K562 (cell line): ENCODE measurements around the gene PSMB2. TPM values are rescaled to one million over a fixed set of nuclear protein-coding genes. Genes with fewer than 3 reads are reported as not detected.

Source experiments
- ARHGAP35 ChIP-seq: fragments of 450-650 bp; IDR thresholded peaks from 2 replicates; pipeline ENCODE4 v1.6.1; 2018; ENCODE audit not compliant: partially characterized antibody
- GTF2A2 ChIP-seq: IDR thresholded peaks from 2 replicates; pipeline ENCODE4 v1.6.1; 2016; ENCODE audit warnings: mild to moderate bottlenecking, missing genetic modification characterization, missing compliant biosample characterization
- HDAC3 ChIP-seq: fragments of 450-650 bp; IDR thresholded peaks from 2 replicates; pipeline ENCODE4 v1.6.1; 2018; ENCODE audit warnings: borderline replicate concordance, mild to moderate bottlenecking, moderate library complexity; ENCODE audit not compliant: partially characterized antibody
- JUNB ChIP-seq: fragments of 450-650 bp; formaldehyde crosslinking; conservative IDR thresholded peaks from 2 replicates; pipeline ENCODE4 v1.4.0; 2020; ENCODE audit warnings: mild to moderate bottlenecking
- NCOA4 ChIP-seq: fragments of 450-650 bp; IDR thresholded peaks from 2 replicates; pipeline ENCODE4 v1.6.1; 2018; ENCODE audit warnings: mild to moderate bottlenecking; ENCODE audit not compliant: partially characterized antibody
- NFIX ChIP-seq: fragments of 250-450 bp; sonication (Bioruptor Pico); IDR thresholded peaks from 2 replicates; pipeline ENCODE4 v1.4.0; 2020; ENCODE audit warnings: low read depth, mild to moderate bottlenecking, moderate library complexity
- PRPF4 ChIP-seq: fragments of 200-400 bp; formaldehyde crosslinking; IDR thresholded peaks from one replicate; pipeline ENCODE4 v1.6.1; 2017; ENCODE audit warnings: low read length, low read depth, mild to moderate bottlenecking; ENCODE audit not compliant: insufficient read depth, poor library complexity, severe bottlenecking
- TBL1XR1 ChIP-seq, 2 experiments: IDR thresholded peaks; 2 replicates each; pipeline ENCODE4 v1.6.1; 2012; ENCODE audit warnings: improper control_type of control experiment in 2 of 2, low read length in 2 of 2, mild to moderate bottlenecking in 1 of 2
- ZNF507 ChIP-seq: conservative IDR thresholded peaks from 2 replicates; pipeline ENCODE4 v1.6.1; 2017; ENCODE audit warnings: missing genetic modification characterization, missing compliant biosample characterization
- polyA plus RNA-seq, 8 experiments: library from polyadenylated mRNA; depleted of rRNA in 4 of 8; stranded (reverse) in 5 of 8; unstranded in 3 of 8; fragments of >200 nt; fragmentation: Nextera tagmentation in 2 of 8; fragmentation: Illumina TruSeq in 1 of 8; extraction: Ambion mirVana in 2 of 8; extraction: Trizol in 1 of 8; gene quantifications; 2 replicates each; pipeline versions ENCODE4 v1.2.1 to v1.2.3, GENCODE V29; 2011 to 2014; ENCODE audit warnings: inconsistent platforms in 1 of 8, missing spikeins in 1 of 8
- total RNA-seq, 7 experiments: library from RNA; depleted of rRNA in 6 of 7; stranded (reverse); fragments of >200 nt in 6 of 7; fragmentation: Illumina TruSeq in 2 of 7; extraction: Trizol in 2 of 7; gene quantifications; 2 replicates each; pipeline versions ENCODE4 v1.2.1 to v1.2.3, GENCODE V29; 2011 to 2021; ENCODE audit warnings: low replicate concordance in 1 of 7
- TF ChIP-seq, protein P1 (sequence below), 2 experiments: fragments of 450-650 bp; IDR thresholded peaks; 2 replicates each; pipeline ENCODE4 v1.6.1; 2018; ENCODE audit warnings: mild to moderate bottlenecking in 2 of 2, low read depth in 1 of 2; ENCODE audit not compliant: partially characterized antibody in 2 of 2
- TF ChIP-seq, protein P2 (sequence below): fragments of 450-650 bp; IDR thresholded peaks from 2 replicates; pipeline ENCODE4 v1.6.1; 2016; ENCODE audit warnings: mild to moderate bottlenecking, moderate library complexity

The PSMB2 gene
- total and polyA plus RNA-seq, 9 of the 15 experiments (the other 6 are each of a cell fraction or from before 2014, with no cell fraction given): 71.7 to 543 (median 165) TPM

DNA sequence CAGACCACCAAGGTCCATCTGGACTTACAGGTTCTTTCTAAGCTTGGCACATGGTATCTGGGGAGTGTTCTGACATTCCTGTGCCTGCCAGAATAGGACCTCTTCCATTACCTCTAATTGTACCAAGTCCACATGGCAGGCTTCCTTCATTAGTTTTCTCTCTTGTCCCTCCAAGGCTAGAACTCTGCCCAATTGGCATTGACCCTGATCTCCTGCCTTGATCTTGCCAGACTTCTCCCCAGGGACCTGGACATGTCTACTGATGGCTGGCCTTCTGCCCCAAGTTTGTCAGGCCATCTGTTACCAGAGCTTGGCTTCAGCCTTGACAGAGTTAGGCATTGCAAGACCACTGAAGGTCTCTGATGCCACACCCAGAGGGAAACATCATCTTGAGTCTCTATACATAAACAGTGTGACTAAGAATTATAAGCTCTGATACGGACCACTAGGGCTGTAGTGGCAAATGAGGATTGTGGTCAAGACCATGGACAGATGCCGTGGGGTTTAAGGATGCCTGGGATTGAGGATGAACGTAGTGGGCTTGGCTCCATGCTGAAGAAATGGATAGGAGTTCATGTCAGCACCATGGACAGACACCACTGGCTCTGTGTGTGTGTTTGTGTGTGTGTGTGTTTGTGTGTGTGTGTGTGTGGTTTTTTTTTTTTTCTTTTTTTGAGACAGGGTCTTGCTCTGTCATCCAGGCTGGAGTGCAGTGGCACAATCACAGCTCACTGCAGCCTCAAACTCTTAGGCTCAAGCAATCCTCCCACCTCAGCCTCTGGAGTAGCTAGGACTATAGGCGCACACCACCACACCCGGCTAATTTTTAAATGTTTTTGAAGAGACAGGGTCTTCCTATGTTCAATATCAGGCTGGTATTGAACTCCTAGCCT, 19.5 kb upstream of the PSMB2 start (continued):
- TF ChIP-seq ZNF507 (no peak), NFIX (CRISPR knock-in tag) (no peak), HDAC3 (no peak), JUNB (CRISPR knock-in tag) (no peak), TBL1XR1 (IDR thresholded peaks at IDR 0.05; ENCODE audit: low read length in 2 of 2) (no peak), GTF2A2 (tag) (no peak), PRPF4 (no peak), NCOA4 (no peak), ARHGAP35 (no peak)
- TF ChIP-seq, protein P1, sequence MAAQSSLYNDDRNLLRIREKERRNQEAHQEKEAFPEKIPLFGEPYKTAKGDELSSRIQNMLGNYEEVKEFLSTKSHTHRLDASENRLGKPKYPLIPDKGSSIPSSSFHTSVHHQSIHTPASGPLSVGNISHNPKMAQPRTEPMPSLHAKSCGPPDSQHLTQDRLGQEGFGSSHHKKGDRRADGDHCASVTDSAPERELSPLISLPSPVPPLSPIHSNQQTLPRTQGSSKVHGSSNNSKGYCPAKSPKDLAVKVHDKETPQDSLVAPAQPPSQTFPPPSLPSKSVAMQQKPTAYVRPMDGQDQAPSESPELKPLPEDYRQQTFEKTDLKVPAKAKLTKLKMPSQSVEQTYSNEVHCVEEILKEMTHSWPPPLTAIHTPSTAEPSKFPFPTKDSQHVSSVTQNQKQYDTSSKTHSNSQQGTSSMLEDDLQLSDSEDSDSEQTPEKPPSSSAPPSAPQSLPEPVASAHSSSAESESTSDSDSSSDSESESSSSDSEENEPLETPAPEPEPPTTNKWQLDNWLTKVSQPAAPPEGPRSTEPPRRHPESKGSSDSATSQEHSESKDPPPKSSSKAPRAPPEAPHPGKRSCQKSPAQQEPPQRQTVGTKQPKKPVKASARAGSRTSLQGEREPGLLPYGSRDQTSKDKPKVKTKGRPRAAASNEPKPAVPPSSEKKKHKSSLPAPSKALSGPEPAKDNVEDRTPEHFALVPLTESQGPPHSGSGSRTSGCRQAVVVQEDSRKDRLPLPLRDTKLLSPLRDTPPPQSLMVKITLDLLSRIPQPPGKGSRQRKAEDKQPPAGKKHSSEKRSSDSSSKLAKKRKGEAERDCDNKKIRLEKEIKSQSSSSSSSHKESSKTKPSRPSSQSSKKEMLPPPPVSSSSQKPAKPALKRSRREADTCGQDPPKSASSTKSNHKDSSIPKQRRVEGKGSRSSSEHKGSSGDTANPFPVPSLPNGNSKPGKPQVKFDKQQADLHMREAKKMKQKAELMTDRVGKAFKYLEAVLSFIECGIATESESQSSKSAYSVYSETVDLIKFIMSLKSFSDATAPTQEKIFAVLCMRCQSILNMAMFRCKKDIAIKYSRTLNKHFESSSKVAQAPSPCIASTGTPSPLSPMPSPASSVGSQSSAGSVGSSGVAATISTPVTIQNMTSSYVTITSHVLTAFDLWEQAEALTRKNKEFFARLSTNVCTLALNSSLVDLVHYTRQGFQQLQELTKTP (IDR thresholded peaks at IDR 0.05; ENCODE audit: low read depth in 1 of 2, partially characterized antibody in 2 of 2): peak in 1 of 2 experiments; percentile 96
- TF ChIP-seq, protein P2, sequence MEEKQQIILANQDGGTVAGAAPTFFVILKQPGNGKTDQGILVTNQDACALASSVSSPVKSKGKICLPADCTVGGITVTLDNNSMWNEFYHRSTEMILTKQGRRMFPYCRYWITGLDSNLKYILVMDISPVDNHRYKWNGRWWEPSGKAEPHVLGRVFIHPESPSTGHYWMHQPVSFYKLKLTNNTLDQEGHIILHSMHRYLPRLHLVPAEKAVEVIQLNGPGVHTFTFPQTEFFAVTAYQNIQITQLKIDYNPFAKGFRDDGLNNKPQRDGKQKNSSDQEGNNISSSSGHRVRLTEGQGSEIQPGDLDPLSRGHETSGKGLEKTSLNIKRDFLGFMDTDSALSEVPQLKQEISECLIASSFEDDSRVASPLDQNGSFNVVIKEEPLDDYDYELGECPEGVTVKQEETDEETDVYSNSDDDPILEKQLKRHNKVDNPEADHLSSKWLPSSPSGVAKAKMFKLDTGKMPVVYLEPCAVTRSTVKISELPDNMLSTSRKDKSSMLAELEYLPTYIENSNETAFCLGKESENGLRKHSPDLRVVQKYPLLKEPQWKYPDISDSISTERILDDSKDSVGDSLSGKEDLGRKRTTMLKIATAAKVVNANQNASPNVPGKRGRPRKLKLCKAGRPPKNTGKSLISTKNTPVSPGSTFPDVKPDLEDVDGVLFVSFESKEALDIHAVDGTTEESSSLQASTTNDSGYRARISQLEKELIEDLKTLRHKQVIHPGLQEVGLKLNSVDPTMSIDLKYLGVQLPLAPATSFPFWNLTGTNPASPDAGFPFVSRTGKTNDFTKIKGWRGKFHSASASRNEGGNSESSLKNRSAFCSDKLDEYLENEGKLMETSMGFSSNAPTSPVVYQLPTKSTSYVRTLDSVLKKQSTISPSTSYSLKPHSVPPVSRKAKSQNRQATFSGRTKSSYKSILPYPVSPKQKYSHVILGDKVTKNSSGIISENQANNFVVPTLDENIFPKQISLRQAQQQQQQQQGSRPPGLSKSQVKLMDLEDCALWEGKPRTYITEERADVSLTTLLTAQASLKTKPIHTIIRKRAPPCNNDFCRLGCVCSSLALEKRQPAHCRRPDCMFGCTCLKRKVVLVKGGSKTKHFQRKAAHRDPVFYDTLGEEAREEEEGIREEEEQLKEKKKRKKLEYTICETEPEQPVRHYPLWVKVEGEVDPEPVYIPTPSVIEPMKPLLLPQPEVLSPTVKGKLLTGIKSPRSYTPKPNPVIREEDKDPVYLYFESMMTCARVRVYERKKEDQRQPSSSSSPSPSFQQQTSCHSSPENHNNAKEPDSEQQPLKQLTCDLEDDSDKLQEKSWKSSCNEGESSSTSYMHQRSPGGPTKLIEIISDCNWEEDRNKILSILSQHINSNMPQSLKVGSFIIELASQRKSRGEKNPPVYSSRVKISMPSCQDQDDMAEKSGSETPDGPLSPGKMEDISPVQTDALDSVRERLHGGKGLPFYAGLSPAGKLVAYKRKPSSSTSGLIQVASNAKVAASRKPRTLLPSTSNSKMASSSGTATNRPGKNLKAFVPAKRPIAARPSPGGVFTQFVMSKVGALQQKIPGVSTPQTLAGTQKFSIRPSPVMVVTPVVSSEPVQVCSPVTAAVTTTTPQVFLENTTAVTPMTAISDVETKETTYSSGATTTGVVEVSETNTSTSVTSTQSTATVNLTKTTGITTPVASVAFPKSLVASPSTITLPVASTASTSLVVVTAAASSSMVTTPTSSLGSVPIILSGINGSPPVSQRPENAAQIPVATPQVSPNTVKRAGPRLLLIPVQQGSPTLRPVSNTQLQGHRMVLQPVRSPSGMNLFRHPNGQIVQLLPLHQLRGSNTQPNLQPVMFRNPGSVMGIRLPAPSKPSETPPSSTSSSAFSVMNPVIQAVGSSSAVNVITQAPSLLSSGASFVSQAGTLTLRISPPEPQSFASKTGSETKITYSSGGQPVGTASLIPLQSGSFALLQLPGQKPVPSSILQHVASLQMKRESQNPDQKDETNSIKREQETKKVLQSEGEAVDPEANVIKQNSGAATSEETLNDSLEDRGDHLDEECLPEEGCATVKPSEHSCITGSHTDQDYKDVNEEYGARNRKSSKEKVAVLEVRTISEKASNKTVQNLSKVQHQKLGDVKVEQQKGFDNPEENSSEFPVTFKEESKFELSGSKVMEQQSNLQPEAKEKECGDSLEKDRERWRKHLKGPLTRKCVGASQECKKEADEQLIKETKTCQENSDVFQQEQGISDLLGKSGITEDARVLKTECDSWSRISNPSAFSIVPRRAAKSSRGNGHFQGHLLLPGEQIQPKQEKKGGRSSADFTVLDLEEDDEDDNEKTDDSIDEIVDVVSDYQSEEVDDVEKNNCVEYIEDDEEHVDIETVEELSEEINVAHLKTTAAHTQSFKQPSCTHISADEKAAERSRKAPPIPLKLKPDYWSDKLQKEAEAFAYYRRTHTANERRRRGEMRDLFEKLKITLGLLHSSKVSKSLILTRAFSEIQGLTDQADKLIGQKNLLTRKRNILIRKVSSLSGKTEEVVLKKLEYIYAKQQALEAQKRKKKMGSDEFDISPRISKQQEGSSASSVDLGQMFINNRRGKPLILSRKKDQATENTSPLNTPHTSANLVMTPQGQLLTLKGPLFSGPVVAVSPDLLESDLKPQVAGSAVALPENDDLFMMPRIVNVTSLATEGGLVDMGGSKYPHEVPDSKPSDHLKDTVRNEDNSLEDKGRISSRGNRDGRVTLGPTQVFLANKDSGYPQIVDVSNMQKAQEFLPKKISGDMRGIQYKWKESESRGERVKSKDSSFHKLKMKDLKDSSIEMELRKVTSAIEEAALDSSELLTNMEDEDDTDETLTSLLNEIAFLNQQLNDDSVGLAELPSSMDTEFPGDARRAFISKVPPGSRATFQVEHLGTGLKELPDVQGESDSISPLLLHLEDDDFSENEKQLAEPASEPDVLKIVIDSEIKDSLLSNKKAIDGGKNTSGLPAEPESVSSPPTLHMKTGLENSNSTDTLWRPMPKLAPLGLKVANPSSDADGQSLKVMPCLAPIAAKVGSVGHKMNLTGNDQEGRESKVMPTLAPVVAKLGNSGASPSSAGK: no peak
